Stimulated activated CD4-positive, alpha-beta T cell treated with anti-CD3 and anti-CD28 coated beads, Interleukin-4, amount 100 ng/mL, for 24 hours (primary cell): ENCODE measurements around the gene KCNK7.
"Not testable (repeated sequence)": the region's sequence is repeated elsewhere in the genome, so short reads cannot be mapped to it uniquely, and the experiment has no call there.

Source experiments
- DNase-seq: peaks from one replicate; pipeline ENCODE4 v3.0.0-alpha.2; 2020

KCNK7 gene

DNA sequence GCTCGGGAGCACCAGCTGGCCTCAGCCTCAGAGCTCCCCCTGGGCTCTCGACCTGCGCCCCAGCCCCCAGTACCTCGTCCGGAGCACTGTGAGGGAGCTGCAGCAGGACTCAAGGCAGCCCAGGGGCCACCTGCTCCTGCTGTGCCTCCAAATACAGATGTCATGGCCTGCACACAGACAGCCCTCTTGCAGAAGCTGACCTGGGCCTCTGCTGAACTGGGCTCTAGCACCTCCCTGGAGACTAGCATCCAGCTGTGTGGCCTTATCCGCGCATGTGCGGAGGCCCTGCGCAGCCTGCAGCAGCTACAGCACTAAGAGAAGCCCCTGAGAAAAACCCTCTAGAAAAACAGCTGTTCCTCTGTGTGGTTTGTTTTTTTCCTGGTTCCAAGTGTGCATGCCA is 24.2 kb downstream of the KCNK7 start:
- DNase-seq: no peak

DNA sequence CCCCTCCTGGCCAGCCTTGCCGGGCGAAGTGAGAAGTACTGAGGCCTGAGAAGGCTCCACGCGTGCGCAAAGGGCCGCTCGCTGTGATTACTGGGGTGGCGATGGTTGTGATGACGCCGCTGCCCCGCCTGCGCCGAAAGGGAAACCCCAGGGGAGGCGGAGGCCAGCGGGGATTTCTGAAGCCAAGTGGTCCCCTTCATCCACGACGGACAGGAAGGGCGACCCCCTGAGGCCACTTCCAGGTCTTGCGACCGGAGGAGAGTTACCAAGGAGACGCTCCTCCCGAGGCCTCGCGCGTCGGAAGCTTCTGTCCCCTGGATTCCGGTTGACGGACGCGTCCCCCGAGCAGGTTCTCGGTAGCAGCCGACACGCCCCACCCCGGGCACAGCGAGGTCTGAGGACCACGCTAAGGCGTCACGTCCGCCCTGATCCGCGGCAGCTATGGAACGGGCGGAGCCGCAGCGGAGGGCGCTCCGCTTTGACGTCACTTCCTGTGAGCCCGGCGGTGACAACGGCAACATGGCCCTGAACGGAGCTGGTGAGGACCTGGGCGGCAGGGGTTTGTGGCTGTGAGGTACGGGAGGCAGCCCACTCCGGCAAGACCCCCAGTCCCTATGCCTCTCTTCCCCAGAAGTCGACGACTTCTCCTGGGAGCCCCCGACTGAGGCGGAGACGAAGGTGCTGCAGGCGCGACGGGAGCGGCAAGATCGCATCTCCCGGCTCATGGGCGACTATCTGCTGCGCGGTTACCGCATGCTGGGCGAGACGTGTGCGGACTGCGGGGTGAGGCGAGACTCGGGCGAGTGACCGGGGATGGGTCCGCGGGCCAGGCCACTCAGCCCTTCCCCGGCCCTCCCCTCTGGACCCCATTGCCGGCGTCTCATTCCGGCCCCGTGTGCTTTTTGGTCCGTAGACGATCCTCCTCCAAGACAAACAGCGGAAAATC is 25.4 kb downstream of the KCNK7 start, which contains the start of gene ZNRD2:
Gene ZNRD2 (plus strand): TSS at position 505 of the 946 bp plus-strand sequence. CDS start 15 bp downstream, at position 520.
- DNase-seq: peak; percentile 99

DNA sequence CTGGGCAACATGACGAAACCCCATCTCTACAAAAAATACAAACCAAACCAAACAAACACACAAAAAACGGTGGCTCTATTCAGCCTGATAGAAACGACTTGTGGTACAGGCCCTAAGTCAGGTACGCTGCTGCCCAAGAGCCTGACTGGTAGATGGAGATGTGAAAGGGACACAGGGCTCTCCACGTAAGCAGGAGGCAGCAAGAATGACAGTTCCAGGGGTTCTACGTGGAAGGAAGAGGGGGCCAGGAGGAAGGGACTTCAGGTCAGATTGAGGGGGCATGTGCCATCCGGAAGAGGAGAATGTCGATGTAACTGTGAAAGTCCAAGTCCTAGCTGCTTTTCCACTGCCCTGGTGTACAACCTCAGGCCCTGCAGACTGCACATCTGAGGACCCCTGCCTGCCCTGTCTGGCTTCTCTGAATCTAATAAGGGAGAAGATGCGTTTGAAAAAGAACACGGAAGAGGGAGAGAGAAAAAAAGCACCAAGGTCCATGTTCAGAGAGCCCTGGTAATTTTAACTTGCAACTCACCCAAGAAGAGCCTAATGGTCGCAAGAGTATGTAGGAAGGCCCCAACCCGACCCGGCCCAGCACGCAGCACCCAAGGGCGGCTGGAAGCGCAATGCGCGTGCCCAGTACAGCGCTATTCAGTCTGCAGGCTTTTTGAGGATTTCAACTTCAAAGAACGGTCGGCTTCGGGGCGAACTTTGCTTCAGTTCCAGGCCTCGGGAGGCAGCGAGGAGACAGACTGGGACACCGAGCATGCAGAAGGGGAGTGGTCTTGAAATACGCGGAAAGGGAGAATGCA is 26.2 kb downstream of the KCNK7 start:
- no peak for DNase-seq

DNA sequence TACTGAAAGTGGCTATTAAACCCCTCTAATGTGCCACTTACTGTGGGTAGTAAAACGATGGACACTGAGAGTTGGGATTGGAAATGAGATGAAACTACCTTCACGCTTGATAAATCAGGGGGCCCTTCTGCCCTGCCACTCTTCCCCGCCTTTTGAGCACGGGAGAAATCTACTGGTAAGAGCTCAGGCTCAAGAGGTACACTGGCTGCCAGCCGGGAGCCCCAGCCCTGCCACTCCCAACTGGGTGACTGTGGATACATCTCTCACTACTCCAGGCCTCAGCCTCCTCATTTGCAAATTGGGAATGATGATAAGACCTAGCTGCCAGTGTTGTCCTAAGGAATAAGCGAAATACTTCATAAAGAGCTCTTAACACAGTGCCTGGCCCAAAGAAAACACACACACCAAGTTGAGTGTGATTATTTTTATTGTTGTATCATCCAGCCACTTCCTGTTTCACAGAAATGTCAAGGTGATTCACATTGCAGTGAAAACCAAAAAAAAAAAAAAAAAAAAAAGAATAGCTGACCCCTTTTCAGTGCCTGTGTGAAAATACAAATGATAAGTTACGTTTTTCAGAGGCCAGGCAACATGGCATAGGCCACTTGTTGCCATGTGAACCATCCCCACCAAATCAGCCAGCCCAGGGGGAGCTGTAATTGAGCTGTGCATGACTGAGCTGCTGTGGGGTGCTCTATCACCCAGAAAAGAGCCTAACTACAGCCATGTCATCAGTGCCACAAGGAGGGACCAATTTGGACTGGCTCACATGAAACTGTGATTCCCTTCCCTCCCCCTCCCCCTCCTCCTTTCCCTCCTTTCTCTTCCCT is 29.8 kb downstream of the KCNK7 start:
- no peak for DNase-seq

DNA sequence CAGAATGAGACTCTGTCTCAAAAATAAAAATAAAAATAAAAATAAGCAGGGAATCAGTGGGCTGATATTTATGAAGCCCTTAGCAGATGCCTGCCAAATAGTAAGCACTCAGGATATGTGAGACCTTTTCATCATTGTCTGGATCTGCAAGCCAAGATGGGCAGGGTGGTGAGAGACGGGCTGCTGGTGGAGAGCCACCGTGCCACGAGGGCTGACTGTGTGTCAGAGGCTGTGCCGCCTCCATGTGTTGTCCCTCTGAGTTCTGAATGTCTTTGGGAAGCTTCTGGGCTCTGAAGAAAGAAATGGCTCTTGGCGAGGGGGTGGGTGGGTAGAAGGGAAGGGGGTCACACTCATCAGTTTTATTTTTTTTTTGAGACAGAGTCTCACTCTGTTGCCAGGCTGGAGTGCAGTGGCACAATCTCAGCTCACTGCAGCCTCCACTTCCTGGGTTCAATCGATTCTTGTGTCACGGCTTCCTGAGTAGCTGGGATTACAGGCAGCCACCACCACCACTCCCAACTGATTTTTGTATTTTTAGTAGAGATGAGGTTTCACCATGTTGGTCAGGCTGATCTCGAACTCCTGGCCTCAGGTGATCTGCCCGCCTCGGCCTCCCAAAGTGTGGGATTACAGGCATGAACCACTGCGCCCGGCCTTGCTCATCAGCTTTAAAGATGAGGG is 30.6 kb downstream of the KCNK7 start:
- not testable (repeated sequence) for DNase-seq

DNA sequence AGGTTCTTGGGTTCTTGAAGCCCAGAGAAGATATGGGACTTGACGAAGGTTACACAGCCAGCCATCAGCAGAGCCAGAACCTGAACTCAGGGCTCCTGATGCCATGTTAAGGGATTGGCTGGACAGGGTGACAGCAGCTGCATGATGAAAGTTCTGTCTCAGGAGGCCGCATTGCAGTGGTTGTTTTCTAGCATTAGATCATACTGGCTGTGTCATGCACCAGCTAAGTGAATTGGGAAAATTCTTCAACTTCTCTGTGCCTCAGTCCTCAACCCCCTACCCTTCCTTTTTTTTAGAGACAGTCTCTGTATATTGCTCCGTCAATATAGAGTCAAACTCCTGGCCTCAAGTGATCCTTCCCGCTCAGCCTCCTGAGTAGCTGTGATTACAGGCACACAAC is 32.0 kb downstream of the KCNK7 start:
- no peak for DNase-seq

DNA sequence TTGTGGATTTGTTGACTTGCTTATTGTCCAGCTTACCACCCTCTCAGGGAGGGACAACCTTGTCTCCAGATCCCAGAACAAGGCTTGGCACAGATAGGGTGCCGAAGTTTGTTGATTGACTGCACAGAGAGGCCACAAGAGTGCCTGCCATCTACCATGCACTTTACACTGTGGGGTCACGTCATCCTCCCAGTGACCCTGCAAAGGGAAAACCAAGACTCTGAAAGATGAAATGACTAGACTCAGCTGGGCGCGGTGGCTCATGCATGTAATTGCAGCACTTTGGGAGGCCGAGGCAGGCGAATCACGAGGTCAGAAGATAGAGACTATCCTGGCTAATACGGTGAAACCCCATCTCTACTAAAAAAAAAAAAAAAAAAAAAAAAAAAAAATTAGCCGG is 32.8 kb downstream of the KCNK7 start:
- no peak for DNase-seq

DNA sequence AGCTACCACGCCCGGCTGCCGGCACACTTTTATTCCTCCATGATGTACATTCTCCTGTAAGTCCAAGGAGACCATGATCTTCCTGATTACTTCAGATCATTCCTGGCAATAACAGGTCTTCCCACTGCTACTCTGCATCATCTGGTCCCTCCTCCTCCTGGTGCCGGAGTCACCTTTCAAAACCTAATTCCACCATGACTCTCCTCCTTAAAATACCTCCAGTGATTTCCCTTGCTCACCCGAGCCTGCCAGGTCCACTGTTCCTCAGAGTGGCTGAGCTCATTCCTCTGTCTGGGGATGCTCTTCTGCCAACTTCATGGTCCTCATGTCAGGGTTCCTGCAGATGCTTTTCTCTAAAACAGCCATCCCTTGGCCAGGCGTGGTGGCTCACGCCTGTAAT is 33.6 kb downstream of the KCNK7 start:
- DNase-seq: no peak

DNA sequence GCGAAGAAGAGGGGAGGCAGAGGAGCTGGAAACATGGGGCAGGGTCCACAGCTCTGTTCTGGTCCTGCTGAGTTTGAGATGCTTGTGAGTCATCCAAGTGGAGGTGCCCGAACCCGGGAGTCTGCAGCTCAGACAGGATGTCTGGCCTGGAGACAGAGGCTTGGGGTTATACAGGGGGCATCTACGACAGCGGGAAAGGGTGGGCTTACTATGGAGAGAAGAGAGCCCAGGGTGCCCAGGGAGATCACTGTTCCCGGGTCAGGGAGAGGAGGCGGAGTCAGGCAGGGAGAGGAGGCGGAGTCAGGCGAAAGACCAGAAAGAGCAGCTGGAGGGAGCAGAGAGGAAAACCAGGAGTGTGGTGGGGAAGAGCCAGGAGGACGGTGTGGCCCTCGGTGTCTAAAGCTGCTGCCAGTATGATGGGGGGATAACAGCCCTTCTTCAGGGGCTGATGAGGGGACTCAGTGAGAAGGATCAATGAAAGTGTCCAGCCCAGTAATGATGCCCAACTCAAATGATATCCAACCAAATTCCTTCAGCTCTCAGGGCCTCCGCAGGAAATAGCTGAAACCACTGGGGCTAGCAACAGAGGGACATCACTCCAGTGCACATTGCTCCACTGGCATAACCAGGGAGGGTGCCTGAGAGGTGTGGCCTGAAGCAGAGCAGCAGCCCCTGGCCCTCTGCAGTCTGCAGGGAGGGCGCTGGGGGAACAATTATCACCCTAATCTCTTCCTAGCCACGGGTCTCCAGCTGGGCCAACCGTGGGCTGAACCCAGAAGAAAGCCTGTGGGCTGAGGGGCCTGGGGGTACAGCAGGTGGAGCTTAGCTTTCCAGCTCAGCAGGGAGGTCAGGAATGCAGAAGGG is 34.8 kb downstream of the KCNK7 start:
- DNase-seq: no peak

DNA sequence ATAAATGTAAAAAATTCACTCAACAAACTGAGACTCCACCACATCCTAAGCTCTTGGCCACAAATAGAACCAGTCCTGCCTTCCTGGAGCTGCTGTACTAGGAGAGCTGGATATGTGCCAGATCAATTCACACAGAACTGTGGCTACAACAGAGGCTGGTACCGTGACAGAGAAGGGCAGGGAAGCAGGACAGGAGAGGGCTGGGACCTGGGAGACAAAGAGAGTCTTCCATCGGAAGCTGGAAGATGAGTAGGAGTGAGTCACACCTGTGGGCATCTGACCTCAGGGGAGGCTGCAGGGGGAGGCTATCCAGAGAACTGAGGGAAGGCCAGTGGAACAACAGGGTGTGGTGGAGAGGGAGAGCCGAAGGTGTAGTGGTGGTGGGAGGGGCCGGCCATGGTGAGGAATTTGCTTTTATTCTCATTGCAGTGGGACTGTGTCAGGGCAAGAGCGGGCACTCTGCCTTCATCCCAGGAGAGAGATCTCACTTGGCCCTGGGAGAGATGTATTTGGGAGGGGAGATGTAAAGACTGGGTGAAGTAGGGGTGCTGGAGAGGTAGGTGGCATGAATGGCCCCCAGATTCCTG is 35.6 kb downstream of the KCNK7 start:
- no peak for DNase-seq

DNA sequence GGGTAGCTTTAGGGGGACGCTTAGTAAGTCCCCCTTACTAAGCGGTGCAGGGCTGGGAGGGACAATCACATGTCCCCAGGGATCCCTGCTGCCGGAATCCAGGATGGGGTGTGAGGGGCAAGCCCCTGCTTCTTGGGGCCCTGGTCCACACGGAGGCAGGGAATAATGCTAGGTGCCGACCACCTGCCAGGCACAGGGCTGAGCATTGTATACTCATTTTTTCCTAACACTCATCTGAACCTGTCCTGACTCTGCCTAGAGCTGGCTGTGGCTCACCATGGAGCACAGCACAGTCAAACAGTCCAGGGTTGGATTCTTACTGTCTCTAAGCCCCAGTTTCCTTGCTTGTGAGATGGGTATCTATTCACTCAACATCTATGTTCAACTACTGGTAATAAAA is 36.1 kb downstream of the KCNK7 start:
- no peak for DNase-seq

DNA sequence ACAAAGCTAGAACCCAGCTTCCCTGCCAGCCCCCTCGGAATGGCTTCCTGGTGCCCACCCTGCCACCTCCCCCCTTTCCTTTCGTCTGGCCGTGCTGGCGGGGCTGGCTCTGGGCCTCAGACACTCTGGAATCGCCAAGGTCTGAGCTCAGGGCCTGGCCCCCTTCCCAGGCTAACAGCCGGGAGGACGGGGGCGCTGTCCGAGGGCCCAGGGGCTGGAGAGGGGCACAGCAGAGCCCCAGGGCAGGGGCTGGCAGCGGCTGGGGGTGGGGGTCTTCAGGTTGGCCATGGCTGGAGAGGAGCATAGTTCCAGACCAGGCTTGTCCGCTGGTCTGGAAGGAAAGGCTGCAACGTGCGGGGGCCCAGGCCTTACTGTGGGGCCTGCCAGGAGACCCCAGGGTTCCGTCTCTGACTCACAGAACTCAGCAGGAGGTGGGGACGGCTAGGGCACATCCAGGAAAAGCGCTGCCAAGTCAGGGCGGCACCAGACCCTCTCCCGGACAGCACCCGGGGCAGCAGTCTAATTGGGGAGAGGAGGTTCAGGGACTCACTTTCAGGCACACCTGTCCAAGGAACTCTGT is 36.6 kb downstream of the KCNK7 start:
- DNase-seq: no peak

DNA sequence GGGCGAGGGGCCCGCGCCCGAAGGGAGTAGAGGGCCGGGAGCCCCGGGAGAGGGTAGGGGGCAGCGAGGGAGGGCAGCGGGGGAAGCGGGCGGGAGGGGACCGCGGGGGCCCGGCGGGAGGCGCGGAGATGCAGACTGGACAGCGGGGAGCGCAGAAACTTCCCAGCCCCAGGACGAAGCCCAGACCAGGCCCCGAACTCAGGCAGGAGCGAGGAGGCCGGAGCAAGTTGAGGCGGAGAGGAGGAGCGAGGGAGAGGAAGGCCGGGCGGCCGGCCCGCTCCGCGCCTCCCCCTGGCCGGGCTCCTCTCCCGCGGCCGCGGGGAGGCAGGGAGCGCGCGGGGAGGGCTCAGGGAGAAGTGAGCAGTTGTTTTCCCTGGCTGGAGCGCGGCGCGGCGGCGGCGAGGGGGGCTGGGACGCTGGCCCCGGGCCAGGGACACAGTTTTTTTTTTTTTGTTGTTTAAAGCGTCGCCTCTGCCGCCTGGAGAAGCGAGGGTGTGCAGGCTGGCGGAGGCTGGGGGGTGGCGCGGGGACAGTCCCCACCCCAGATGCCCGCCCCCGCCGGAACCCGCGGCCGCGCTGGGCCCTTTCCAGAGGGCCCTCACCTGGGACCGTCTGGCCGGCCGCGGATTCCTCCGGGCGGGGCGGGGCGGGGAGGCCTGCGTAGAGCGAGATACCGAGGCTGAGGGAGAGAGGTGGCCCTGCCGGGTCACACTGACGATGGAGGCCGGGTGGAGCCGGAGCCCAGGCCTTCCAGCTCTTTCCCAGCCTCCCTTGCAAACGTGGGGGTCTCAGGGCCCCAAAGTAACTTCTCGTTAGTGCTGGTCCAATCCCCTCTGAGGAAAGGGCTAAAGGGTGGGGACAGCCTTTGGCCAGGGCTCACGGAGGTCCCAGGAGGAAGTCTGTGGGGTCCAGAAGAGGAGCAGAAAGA is 37.3 kb downstream of the KCNK7 start, which contains the start of gene LTBP3:
Gene LTBP3 (minus strand): TSS at position 358 of the 928 bp plus-strand sequence. CDS start 400 bp downstream, outside the sequence.
- DNase-seq: no peak

DNA sequence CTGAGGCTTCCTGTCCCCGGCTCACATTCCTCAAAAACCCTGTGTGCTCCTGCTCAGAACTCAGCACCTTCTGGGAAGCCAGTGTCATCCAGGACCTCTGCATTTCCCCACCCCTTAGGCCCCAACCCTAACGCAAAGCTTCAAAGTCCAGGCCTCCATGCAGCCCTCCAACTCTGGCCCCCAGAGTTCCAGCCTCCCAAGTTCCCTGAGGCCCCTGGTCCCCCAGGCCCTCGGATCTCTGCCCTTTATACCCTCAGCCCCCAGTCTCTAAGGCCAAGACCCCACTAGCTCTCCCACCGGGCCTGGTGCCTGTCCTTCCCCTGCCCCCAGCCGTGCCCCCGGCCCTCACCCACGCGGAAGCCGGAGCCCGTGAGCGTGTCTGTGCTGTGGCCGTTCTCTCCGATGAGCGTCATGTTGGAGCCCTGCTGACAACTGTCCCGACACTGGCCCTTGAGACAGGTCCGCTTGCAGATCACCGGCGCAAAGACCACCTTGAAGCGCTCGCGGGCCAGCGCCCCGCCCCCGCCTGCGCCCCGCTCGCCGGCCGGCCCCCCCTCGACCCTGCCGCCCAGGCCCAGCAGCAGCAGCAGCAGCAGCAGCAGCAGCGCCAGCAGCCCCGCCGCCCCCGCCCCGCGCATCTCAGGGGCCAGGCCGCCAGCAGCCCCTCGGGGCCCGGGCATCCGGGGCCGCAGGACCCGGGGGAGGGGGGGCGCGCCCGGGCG is 38.2 kb downstream of the KCNK7 start:
- no peak for DNase-seq

DNA sequence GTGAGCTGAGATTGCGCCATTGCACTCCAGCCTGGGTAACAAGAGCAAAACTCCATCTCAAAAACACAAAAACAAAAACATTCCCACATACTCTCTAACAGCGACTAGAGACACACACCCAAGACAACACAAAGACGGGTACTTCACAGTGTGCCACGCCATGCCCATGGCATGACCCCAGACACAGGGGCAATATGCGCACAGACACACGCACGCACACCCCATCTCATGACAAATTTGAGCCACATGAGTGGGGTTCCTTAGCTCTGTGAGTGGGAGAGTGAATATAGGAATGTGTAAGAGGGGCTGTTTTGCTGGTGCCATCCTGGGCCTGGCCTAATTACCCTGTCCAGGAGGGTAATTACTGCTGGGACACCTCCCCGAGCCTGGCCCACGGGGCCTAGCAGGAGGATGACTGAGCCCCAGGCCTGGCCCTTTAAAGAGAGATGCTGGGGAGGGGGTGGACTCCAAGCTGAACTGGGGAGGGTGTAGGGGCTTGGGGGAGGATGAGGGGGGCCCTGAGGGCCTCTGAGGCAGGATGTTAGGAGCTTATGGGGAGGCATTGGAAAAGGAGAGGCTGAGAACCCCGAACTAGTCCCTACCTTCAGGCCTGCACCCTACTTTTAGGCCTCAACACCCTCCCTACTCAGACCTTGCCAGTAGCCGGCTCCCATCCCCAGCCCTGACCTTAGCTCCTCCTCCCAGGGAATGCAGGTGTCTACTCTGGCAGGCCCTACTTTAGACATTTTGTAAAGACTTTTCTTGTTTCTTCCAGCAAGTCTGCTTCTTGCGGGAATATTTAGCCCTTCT is 38.9 kb downstream of the KCNK7 start:
- DNase-seq: no peak

DNA sequence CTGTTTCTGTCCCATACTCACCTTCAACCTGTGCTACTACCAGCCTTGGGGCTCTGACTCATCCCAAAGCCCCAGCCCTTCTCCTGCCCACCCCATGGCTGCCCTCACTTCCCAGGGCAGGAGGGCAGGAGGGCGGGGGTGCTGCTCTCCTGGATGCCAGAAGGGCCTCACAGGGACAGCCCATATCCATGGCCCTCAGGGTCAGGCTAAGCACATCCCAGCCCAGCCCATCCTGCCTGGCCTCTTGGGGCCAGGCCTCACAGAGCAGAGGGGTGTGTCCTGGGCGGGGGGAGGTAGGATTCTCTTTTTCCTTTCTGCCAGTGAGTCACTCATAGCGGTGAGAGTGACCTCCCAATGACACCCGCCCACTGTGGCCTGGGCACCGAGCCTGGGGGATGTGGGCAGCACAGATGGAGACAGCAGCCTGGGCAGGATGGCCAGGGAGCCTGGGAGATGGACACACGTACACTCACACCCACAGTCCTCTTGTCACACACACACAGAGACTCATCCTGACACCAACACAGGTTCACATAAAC is 39.8 kb downstream of the KCNK7 start:
- DNase-seq: no peak

DNA sequence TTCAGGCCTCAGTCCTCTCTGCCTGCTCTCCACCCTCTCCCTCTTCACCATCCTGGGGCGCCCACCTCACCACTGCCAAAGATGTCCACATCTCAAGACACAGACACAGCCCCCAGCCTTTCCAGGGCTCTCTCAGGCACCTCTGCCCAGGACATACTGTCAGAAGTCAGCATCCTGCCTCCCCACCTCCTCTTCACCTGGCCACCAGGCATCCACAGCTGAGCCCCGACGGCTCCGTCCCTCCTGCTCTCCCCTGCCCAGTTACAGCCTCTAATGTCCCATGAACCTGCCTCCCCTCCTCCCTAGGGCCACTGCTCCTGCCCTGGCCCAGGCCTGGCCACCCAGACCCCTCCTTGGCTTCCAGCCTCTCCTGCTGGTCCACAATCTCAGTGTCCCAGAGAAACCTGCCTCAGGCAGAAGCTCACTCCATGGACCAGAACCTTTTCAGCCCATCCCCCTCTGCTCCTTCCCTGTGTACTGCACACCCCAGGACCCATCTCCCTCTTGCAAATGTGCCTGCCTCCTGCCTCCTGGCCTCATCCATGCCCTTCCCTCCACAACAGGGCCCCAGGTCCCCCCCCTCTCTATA is 40.7 kb downstream of the KCNK7 start:
- no peak for DNase-seq
